ENCODE data around the gene ALDH1A1.

GRCh38 chr9:72919246-72919945 lies 33.5 kb downstream of the ALDH1A1 start:
- TF ChIP-seq CHD2 (IDR thresholded peaks at IDR 0.05; ENCODE audit: low read length, partially characterized antibody) (no peak), MAX (IDR thresholded peaks at IDR 0.05; ENCODE audit: low read depth) (no peak), CTCF (IDR thresholded peaks at IDR 0.05) (no peak), GATA2 (CRISPR knock-in tag; IDR thresholded peaks at IDR 0.05) (no peak), EP300 (IDR thresholded peaks at IDR 0.05; ENCODE audit: borderline replicate concordance in 1 of 2, low read depth in 1 of 2, low read length in 1 of 2) (no peak), NFIC (IDR thresholded peaks at IDR 0.05; ENCODE audit: borderline replicate concordance) (no peak), RFX5 (IDR thresholded peaks at IDR 0.05; ENCODE audit: low read length) (no peak), EZH2phosphoT487 (IDR thresholded peaks at IDR 0.05; ENCODE audit: borderline replicate concordance, low read depth) (no peak), ZBTB33 (IDR thresholded peaks at IDR 0.05; ENCODE audit: borderline replicate concordance, low read depth) (no peak), SIN3A (IDR thresholded peaks at IDR 0.05; ENCODE audit: borderline replicate concordance, low read depth, low read length) (no peak), POLR2AphosphoS5 (IDR thresholded peaks at IDR 0.05; ENCODE audit: low read depth, low read length) (no peak)
